ENCODE measurements around the gene ARL15.
A peak's percentile ranks its signal among the peaks of the same experiment; 100 is the strongest.

Gene ARL15

GRCh38 chr5:54313311-54314270 lies 3.2 kb upstream of the ARL15 start:
- no peak for DNase-seq

GRCh38 chr5:54312499-54312898 lies 2.1 kb upstream of the ARL15 start:
- no peak for DNase-seq

- no peak for DNase-seq
Observed at GRCh38 chr5:54311176-54311677, 854 bp upstream of the ARL15 start.

GRCh38 chr5:54309691-54310432 lies 511 bp downstream of the ARL15 start:
- DNase-seq: peak; percentile 36

- DNase-seq: no peak
Observed at GRCh38 chr5:54309276-54309675, 1.1 kb downstream of the ARL15 start.

- DNase-seq: no peak
Observed at GRCh38 chr5:54307583-54307982, 2.8 kb downstream of the ARL15 start.

GRCh38 chr5:54306893-54307292 lies 3.5 kb downstream of the ARL15 start:
- DNase-seq: no peak

- DNase-seq: no peak
Observed at GRCh38 chr5:54305737-54306136, 4.6 kb downstream of the ARL15 start.

- no peak for DNase-seq
Observed at GRCh38 chr5:54304040-54304439, 6.3 kb downstream of the ARL15 start.

- DNase-seq: no peak
Observed at GRCh38 chr5:54302267-54302687, 8.1 kb downstream of the ARL15 start.

GRCh38 chr5:54301849-54302248 lies 8.5 kb downstream of the ARL15 start:
- DNase-seq: no peak

GRCh38 chr5:54301220-54301619 lies 9.2 kb downstream of the ARL15 start:
- no peak for DNase-seq

- DNase-seq: no peak
Observed at GRCh38 chr5:54298947-54299346, 11.4 kb downstream of the ARL15 start.

- no peak for DNase-seq
Observed at GRCh38 chr5:54296386-54296785, 14.0 kb downstream of the ARL15 start.

- DNase-seq: no peak
Observed at GRCh38 chr5:54295651-54296276, 14.6 kb downstream of the ARL15 start.

- DNase-seq: no peak
Observed at GRCh38 chr5:54294097-54294667, 16.2 kb downstream of the ARL15 start.

GRCh38 chr5:54292866-54293265 lies 17.5 kb downstream of the ARL15 start:
- DNase-seq: no peak

- no peak for DNase-seq
Observed at GRCh38 chr5:54291498-54291897, 18.9 kb downstream of the ARL15 start.

- DNase-seq: no peak
Observed at GRCh38 chr5:54289769-54290168, 20.6 kb downstream of the ARL15 start.

- no peak for DNase-seq
Observed at GRCh38 chr5:54288568-54289217, 21.7 kb downstream of the ARL15 start.

- no peak for DNase-seq
Observed at GRCh38 chr5:54285686-54286085, 24.7 kb downstream of the ARL15 start.

- no peak for DNase-seq
Observed at GRCh38 chr5:54284586-54284985, 25.8 kb downstream of the ARL15 start.
